ENCODE results near the gene ASGR2.

The ASGR2 gene

GRCh38 chr17:7060165-7060891 lies 54.3 kb downstream of the ASGR2 start:
- no peak for DNase-seq (ENCODE audit: low read depth)

GRCh38 chr17:7058831-7059447 lies 55.7 kb downstream of the ASGR2 start:
- no peak for DNase-seq (ENCODE audit: low read depth)

- DNase-seq (ENCODE audit: low read depth): no peak
These were observed 58.2 kb downstream of the ASGR2 start for GRCh38 chr17:7056386-7056785.
